ENCODE data around the gene C3orf80. TPM values are rescaled to one million over a fixed set of nuclear protein-coding genes. Genes with fewer than 3 reads are reported as not detected.

Gene C3orf80
- total RNA-seq, 1 experiment from 2014 or later = not detected

DNA sequence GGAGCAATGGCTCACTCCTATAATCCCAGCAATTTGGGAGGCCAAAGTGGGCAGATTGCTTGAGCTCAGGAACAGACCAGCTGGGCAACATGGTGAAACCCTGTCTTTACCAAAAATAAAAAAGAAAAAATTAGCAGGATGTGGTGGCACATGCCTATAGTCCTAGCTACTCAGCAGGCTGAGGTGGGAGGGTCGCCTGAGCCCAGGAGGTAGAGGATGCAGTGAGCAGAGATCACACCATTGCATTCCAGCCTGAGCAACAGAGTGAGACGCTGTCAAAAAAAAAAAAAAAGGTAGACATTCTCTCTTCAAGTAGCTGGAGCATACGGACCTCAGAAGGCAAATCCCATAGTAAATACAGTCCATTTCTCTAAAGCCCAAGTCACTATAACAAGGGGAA, 7.1 kb upstream of the C3orf80 start:
- ChIA-PET CTCF (no interaction called here), POLR2A (ENCODE audit: low non-redundant PET) (no interaction called here)

DNA sequence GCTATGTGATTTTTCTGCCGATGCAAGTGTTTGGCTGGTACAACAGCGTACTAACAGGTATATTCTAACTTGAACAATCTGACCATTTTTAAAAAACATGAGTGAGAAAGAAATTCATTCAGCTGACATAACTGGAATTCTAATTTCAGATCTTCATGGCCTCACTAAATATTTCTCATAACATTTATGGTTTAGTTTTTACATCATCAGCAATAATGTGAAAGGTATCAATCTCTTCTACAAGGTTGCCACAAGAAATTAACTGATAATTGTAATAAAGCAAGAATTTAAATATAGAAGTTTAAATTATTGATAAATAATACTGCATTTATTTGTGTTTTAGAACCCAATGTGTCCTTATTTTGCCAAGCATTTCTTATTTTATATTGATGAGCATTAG, 5.2 kb upstream of the C3orf80 start:
- TF ChIP-seq CTCF (conservative IDR thresholded peaks at IDR 0.05; ENCODE audit: low read depth, low read length) (no peak), EZH2 (IDR thresholded peaks at IDR 0.05; ENCODE audit: borderline replicate concordance, low read depth, low read length, poor library complexity, severe bottlenecking) (no peak)
- H3K36me3 ChIP-seq (ENCODE audit: insufficient read depth, low read length, poor library complexity, severe bottlenecking) = no peaks in the 10 kb centered on the region
- ChIA-PET POLR2A (ENCODE audit: low non-redundant PET) (no interaction called here), CTCF (no interaction called here)
- DNase-seq (ENCODE audit: low spot score) = no peak
- intact Hi-C loops (cut with micrococcal nuclease; ENCODE audit: unreplicated experiment) = no loop called here
- H3K4me3 ChIP-seq (ENCODE audit: low read depth, low read length, poor library complexity, severe bottlenecking) = no peak overlapping the region
- no peak overlapping the region for H3K27ac ChIP-seq (ENCODE audit: low read depth, low read length, poor library complexity, severe bottlenecking)
- peaks cover 7% of the 10 kb centered on the region for H3K4me1 ChIP-seq (ENCODE audit: insufficient read depth, low read length, poor library complexity, severe bottlenecking)
- BruUV-seq (replicated peaks) = no TSS peak
- peaks cover 30% of the 10 kb centered on the region for H3K27me3 ChIP-seq (replicated peaks; ENCODE audit: insufficient read depth, low read depth, low read length, poor library complexity)
- H3K9me3 ChIP-seq (ENCODE audit: low read depth, low read length, poor library complexity, severe bottlenecking) = no peaks in the 10 kb centered on the region

More for the DNA sequence above, 7.1 kb upstream of the C3orf80 start:
- no TSS peak for BruUV-seq (replicated peaks)
- Histone ChIP-seq H3K36me3 (ENCODE audit: insufficient read depth, low read length, poor library complexity, severe bottlenecking) (no peaks in the 10 kb centered on the region), H3K4me3 (ENCODE audit: low read depth, low read length, poor library complexity, severe bottlenecking) (no peak overlapping the region), H3K27me3 (replicated peaks; ENCODE audit: insufficient read depth, low read depth, low read length, poor library complexity) (peaks cover 21% of the 10 kb centered on the region), H3K9me3 (ENCODE audit: low read depth, low read length, poor library complexity, severe bottlenecking) (no peaks in the 10 kb centered on the region), H3K4me1 (ENCODE audit: insufficient read depth, low read length, poor library complexity, severe bottlenecking) (peaks cover 5% of the 10 kb centered on the region), H3K27ac (ENCODE audit: low read depth, low read length, poor library complexity, severe bottlenecking) (no peak overlapping the region)
- no peak for DNase-seq (ENCODE audit: low spot score)
- TF ChIP-seq CTCF (conservative IDR thresholded peaks at IDR 0.05; ENCODE audit: low read depth, low read length) = no peak
- no peak for TF ChIP-seq EZH2 (IDR thresholded peaks at IDR 0.05; ENCODE audit: borderline replicate concordance, low read depth, low read length, poor library complexity, severe bottlenecking)
- intact Hi-C loops (cut with micrococcal nuclease; ENCODE audit: unreplicated experiment) = no loop called here

GRCh38 chr3:160221019-160221418, 4.2 kb upstream of the C3orf80 start:
- Histone ChIP-seq H3K27me3 (replicated peaks; ENCODE audit: insufficient read depth, low read depth, low read length, poor library complexity) (peaks cover 30% of the 10 kb centered on the region), H3K27ac (ENCODE audit: low read depth, low read length, poor library complexity, severe bottlenecking) (no peak overlapping the region), H3K36me3 (ENCODE audit: insufficient read depth, low read length, poor library complexity, severe bottlenecking) (no peaks in the 10 kb centered on the region), H3K4me1 (ENCODE audit: insufficient read depth, low read length, poor library complexity, severe bottlenecking) (peaks cover 10% of the 10 kb centered on the region), H3K9me3 (ENCODE audit: low read depth, low read length, poor library complexity, severe bottlenecking) (no peaks in the 10 kb centered on the region), H3K4me3 (ENCODE audit: low read depth, low read length, poor library complexity, severe bottlenecking) (no peak overlapping the region)
- no TSS peak for BruUV-seq (replicated peaks)
- POLR2A ChIA-PET (ENCODE audit: low non-redundant PET) = no interaction called here
- intact Hi-C loops (cut with micrococcal nuclease; ENCODE audit: unreplicated experiment) = no loop called here
- no peak for TF ChIP-seq CTCF (conservative IDR thresholded peaks at IDR 0.05; ENCODE audit: low read depth, low read length)
- TF ChIP-seq EZH2 (IDR thresholded peaks at IDR 0.05; ENCODE audit: borderline replicate concordance, low read depth, low read length, poor library complexity, severe bottlenecking) = no peak
- no peak for DNase-seq (ENCODE audit: low spot score)
- CTCF ChIA-PET = no interaction called here
